BJ (cell line): ENCODE results near the gene MAN1C1. TPM values are rescaled to one million over a fixed set of nuclear protein-coding genes. Genes with fewer than 3 reads are reported as not detected.

ENCODE experiments used
- CTCF ChIA-PET: fragments of 350-600 bp; formaldehyde crosslinking; extraction: SDS; loops from one replicate; lab custom pipeline; 2021; ENCODE audit warnings: antibody characterized with exemption, inconsistent platforms; lab: Yijun Ruan, JAX
- POLR2A ChIA-PET: fragments of 300-600 bp; sonication (Branson Sonifier 250); formaldehyde crosslinking; extraction: SDS; loops from one replicate; lab custom pipeline; 2021; ENCODE audit warnings: antibody characterized with exemption; lab: Charles Lee
- DNase-seq: peaks from one replicate; pipeline ENCODE4 v3.0.0-alpha.2; 2011; ENCODE audit warnings: low read depth
- H3K27me3 ChIP-seq: 2 replicates; pipeline ENCODE4 v1.6.0; 2011; ENCODE audit warnings: low read length; ENCODE audit not compliant: control insufficient read depth, insufficient read depth
- H3K36me3 ChIP-seq: 2 replicates; pipeline ENCODE4 v1.5.1; 2011; ENCODE audit warnings: low read length; ENCODE audit not compliant: control insufficient read depth, insufficient read depth
- H3K4me3 ChIP-seq: 2 replicates; pipeline ENCODE4 v1.5.1; 2011; ENCODE audit warnings: low read depth, mild to moderate bottlenecking, control low read depth, low read length
- polyA plus RNA-seq: library from polyadenylated mRNA; depleted of rRNA; stranded (reverse); fragments of >200 nt; gene quantifications from 2 replicates; pipeline ENCODE4 v1.2.3, GENCODE V29; 2011
- TF ChIP-seq, protein P1 (sequence below): IDR thresholded peaks from 2 replicates; pipeline ENCODE4 v1.5.1; 2011; ENCODE audit warnings: low read depth, mild to moderate bottlenecking, control low read depth, inconsistent platforms, low read length, moderate library complexity; ENCODE audit not compliant: insufficient read depth

Gene MAN1C1
- polyA plus RNA-seq, 1 experiment = 1.1 TPM

DNA sequence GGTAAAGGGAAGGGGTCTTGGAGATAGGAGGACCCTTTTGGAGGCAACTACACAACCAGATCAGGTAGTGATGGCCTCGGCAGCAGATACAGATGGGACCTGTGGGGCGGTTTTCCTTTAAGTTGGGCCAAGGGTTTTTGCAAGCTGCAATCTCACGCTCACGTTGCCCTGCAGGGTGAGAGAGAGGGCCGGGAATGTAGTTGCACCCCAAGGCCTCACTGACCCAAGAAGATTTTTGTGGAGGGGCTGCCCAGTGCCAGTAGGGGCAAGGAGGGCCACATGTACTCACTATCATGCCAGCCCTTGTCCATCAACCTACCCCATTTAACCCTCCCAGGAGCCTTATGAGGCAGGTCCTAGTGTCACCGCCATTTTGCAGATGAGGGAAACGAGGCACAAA is 125.7 kb downstream of the MAN1C1 start:
- Histone ChIP-seq H3K27me3 (peaks cover 6% of the 10 kb centered on the region), H3K4me3 (no peak overlapping the region), H3K36me3 (no peaks in the 10 kb centered on the region)
- DNase-seq = no peak
- TF ChIP-seq, protein P1, sequence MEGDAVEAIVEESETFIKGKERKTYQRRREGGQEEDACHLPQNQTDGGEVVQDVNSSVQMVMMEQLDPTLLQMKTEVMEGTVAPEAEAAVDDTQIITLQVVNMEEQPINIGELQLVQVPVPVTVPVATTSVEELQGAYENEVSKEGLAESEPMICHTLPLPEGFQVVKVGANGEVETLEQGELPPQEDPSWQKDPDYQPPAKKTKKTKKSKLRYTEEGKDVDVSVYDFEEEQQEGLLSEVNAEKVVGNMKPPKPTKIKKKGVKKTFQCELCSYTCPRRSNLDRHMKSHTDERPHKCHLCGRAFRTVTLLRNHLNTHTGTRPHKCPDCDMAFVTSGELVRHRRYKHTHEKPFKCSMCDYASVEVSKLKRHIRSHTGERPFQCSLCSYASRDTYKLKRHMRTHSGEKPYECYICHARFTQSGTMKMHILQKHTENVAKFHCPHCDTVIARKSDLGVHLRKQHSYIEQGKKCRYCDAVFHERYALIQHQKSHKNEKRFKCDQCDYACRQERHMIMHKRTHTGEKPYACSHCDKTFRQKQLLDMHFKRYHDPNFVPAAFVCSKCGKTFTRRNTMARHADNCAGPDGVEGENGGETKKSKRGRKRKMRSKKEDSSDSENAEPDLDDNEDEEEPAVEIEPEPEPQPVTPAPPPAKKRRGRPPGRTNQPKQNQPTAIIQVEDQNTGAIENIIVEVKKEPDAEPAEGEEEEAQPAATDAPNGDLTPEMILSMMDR = no peak
- CTCF ChIA-PET = interaction anchor here (0.7 to 3.0 kb wide), 3 partner anchors 17 to 177 kb away, joined by 4 to 20 read pairs (median 4); no protein-coding TSS in a partner anchor
- POLR2A ChIA-PET = no interaction called here

DNA sequence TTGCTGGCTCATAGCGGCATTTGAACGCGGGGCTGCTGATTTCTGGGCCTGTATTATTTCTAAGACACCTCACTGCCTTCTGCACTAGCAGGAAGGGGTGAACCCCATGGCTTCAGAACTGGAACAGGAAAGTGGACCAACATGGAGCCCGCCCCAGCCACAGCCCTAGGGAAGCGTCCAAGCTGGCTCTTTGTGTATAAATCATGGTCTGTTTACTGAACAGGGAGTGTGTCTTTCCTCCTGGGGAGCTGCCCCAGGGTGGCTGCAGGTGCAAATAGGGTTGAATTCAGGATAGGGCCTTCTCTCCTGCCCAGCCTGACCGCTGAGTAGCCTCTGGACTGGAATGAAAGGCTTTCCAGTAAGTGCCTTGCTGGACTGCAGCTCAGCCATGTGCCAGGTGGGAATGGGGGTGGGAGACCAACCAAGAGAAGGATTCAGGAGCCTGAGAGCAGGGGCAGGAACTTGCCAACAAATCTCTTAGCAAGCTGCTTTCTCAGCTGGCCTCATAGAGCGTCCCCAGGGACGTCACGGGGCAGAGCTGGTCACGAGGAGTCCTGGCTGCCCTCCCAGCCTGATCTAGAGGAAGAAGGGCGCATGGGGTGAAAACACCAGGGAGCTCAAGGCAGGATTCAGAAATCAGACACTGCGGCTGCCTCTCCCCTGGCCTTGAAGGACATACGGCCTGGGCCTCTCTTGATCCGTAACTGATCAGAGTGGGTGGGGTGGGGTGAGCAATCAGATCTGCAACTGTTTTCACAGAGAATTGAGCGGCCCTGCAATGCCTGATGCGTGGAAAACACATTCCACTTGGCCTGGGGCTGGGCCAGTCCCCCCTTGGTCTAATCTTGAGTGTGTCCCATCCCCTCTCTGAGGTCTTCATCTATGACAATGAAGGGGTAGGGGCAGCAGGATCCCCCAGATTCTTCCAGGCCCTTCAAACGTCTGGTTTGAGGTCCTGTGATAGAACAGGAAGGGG is 126.9 kb downstream of the MAN1C1 start:
- no peak overlapping the region for H3K4me3 ChIP-seq
- DNase-seq = no peak
- peaks cover 5% of the 10 kb centered on the region for H3K27me3 ChIP-seq
- no peaks in the 10 kb centered on the region for H3K36me3 ChIP-seq
- ChIA-PET POLR2A (interaction anchor here (0.6 kb wide), 1 partner anchor 13 kb away, joined by 3 read pairs; no protein-coding TSS in a partner anchor), CTCF (interaction anchor here (0.8 to 3.0 kb wide), 7 partner anchors 10 to 138 kb away, joined by 3 to 20 read pairs (median 4); no protein-coding TSS in a partner anchor)
- TF ChIP-seq, protein P1 = no peak

DNA sequence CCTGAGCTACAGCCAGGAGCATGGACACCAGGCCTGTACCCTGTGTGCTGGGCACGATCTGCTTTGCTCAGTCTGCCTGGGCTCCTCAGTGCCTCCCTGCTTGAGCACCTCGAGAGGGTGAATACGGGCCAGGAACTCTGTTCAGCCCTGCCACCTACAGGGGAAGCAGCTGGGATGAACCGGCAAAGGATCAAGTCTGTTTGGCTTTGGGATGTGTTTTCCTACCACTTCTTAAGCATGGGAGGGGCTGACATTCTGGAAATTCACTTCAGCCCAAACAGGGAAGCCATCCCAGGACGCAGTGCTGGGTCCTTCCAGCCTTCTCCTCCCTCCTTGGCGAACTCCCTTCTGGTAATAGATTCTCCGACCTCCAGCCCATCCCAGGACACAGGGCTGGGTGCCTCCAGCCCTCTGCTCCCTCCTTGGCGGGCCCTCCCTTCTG is 127.6 kb downstream of the MAN1C1 start:
- peak; percentile 5 for DNase-seq
- POLR2A ChIA-PET = no interaction called here
- CTCF ChIA-PET = interaction anchor here (0.6 to 3.0 kb wide), 6 partner anchors 11 to 138 kb away, joined by 3 to 20 read pairs (median 4); no protein-coding TSS in a partner anchor

DNA sequence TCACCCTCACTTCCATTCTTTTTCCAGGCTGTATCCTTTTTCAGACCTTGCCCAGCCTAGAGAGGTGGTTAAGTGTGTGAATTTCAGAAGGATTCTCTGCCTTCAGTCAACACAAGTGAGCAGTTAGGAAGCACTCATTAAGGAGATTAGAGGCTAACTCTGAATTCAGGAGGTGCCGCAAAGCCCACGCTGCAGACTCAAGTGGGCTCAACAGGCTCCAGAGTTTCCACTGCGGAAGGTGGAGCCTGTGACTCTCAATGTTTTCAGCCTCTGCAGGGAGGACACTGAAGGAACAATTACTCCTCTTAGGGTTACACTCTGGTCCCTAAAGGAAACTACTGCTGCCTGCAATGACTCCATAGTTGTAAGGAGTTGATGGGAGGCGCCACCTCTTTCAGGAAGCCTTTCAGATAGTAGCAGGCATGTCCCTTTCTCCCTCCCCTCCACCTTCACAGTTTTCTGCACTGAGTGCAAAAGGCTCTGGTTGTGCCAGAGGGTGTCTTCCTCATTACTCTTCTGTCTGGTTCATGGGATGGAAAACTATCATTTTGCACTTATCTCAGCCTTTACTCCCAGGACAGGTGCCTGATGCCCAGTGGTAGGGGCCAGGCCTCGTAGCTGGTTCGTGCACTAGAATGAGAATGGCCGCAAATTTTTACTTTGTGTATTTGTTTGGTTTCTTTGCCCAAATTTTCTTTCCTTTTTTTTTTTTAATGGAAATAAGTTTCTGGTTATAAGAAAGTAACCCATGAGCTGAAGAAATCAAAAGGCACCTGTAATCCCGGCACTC is 128.2 kb downstream of the MAN1C1 start:
- TF ChIP-seq, protein P1 = no peak
- Histone ChIP-seq H3K4me3 (no peak overlapping the region), H3K36me3 (no peaks in the 10 kb centered on the region), H3K27me3 (peaks cover 7% of the 10 kb centered on the region)
- ChIA-PET CTCF (interaction anchor here (0.6 to 3.0 kb wide), 6 partner anchors 10 to 139 kb away, joined by 4 to 20 read pairs (median 4); no protein-coding TSS in a partner anchor), POLR2A (no interaction called here)
- DNase-seq = no peak

More for the DNA sequence above, 127.6 kb downstream of the MAN1C1 start:
- TF ChIP-seq, protein P1 = peak; percentile 69
- Histone ChIP-seq H3K36me3 (no peaks in the 10 kb centered on the region), H3K27me3 (peaks cover 5% of the 10 kb centered on the region), H3K4me3 (no peak overlapping the region)
